Measurements from ENCODE around the gene KRTAP10-7. TPM values are rescaled to one million over a fixed set of nuclear protein-coding genes. Genes with fewer than 3 reads are reported as not detected.

KRTAP10-7 gene
- total and polyA plus RNA-seq, 2 experiments from 2014 or later, result not detected

GRCh38 chr21:44630440-44630839 is 30.0 kb downstream of the KRTAP10-7 start (continued):
- TF ChIP-seq, protein P1, sequence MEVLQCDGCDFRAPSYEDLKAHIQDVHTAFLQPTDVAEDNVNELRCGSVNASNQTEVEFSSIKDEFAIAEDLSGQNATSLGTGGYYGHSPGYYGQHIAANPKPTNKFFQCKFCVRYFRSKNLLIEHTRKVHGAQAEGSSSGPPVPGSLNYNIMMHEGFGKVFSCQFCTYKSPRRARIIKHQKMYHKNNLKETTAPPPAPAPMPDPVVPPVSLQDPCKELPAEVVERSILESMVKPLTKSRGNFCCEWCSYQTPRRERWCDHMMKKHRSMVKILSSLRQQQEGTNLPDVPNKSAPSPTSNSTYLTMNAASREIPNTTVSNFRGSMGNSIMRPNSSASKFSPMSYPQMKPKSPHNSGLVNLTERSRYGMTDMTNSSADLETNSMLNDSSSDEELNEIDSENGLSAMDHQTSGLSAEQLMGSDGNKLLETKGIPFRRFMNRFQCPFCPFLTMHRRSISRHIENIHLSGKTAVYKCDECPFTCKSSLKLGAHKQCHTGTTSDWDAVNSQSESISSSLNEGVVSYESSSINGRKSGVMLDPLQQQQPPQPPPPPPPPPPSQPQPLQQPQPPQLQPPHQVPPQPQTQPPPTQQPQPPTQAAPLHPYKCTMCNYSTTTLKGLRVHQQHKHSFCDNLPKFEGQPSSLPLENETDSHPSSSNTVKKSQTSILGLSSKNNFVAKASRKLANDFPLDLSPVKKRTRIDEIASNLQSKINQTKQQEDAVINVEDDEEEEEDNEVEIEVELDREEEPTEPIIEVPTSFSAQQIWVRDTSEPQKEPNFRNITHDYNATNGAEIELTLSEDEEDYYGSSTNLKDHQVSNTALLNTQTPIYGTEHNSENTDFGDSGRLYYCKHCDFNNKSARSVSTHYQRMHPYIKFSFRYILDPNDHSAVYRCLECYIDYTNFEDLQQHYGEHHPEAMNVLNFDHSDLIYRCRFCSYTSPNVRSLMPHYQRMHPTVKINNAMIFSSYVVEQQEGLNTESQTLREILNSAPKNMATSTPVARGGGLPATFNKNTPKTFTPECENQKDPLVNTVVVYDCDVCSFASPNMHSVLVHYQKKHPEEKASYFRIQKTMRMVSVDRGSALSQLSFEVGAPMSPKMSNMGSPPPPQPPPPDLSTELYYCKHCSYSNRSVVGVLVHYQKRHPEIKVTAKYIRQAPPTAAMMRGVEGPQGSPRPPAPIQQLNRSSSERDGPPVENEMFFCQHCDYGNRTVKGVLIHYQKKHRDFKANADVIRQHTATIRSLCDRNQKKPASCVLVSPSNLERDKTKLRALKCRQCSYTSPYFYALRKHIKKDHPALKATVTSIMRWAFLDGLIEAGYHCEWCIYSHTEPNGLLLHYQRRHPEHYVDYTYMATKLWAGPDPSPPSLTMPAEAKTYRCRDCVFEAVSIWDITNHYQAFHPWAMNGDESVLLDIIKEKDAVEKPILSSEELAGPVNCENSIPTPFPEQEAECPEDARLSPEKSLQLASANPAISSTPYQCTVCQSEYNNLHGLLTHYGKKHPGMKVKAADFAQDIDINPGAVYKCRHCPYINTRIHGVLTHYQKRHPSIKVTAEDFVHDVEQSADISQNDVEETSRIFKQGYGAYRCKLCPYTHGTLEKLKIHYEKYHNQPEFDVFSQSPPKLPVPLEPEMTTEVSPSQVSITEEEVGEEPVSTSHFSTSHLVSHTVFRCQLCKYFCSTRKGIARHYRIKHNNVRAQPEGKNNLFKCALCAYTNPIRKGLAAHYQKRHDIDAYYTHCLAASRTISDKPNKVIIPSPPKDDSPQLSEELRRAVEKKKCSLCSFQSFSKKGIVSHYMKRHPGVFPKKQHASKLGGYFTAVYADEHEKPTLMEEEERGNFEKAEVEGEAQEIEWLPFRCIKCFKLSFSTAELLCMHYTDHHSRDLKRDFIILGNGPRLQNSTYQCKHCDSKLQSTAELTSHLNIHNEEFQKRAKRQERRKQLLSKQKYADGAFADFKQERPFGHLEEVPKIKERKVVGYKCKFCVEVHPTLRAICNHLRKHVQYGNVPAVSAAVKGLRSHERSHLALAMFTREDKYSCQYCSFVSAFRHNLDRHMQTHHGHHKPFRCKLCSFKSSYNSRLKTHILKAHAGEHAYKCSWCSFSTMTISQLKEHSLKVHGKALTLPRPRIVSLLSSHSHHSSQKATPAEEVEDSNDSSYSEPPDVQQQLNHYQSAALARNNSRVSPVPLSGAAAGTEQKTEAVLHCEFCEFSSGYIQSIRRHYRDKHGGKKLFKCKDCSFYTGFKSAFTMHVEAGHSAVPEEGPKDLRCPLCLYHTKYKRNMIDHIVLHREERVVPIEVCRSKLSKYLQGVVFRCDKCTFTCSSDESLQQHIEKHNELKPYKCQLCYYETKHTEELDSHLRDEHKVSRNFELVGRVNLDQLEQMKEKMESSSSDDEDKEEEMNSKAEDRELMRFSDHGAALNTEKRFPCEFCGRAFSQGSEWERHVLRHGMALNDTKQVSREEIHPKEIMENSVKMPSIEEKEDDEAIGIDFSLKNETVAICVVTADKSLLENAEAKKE (CRISPR knock-in tag; IDR thresholded peaks at IDR 0.05), result no peak
- TF ChIP-seq JUNB (IDR thresholded peaks at IDR 0.05; ENCODE audit: unreplicated experiment), result no peak
- no peak for TF ChIP-seq POLR2AphosphoS5 (IDR thresholded peaks at IDR 0.05; ENCODE audit: low read depth)
- no peak for TF ChIP-seq NANOG (IDR thresholded peaks at IDR 0.05; ENCODE audit: borderline replicate concordance)

DNA sequence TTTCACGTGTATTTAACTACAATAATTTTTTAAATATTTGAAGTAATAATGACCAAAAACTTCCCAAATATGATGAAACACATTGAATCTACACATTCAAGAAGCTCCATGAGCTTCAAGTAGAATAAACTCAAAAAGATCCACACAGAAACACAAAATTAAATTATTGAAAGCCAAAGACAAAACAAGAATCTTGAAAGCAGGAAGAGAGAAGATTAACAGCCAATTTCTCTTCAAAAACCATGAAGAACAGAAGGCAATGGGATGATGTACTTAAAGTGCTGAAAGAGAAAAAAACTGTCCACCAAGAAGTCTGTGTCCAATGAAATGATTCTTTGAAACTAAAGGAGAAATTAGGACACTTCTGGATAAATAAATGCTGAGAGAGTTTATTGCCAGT is 31.7 kb downstream of the KRTAP10-7 start:
- Histone ChIP-seq H3K79me2 (replicated peaks; ENCODE audit: insufficient read depth) (no peaks in the 10 kb centered on the region), H3K4me1 (ENCODE audit: insufficient read depth) (no peaks in the 10 kb centered on the region), H3K27me3 (ENCODE audit: insufficient read depth) (no peaks in the 10 kb centered on the region), H2AFZ (no peak overlapping the region), H3K4me3 (no peak overlapping the region), H3K9me2 (ENCODE audit: insufficient read depth) (no peaks in the 10 kb centered on the region), H3K36me3 (ENCODE audit: insufficient read depth) (0 out of 2 replicates have a peak, but pooled peaks cover 6% of the 10 kb centered on the region), H3K4me2 (no peak overlapping the region), H3F3A (replicated peaks; ENCODE audit: low read depth) (no peaks in the 10 kb centered on the region), H4K20me1 (replicated peaks; ENCODE audit: insufficient read depth) (no peaks in the 10 kb centered on the region), H3K27ac (ENCODE audit: low read depth) (no peak overlapping the region)
- peaks cover 5% of the 10 kb centered on the region for H3K27me3 Mint-ChIP-seq (ENCODE audit: insufficient read depth, low read depth, poor library complexity)
- no peak for DNase-seq (ENCODE audit: low spot score)
- H3K27ac Mint-ChIP-seq, result no peak overlapping the region
- H3K36me3 Mint-ChIP-seq (ENCODE audit: low read depth), result peaks cover 7% of the 10 kb centered on the region
- H3K4me3 Mint-ChIP-seq, result no peak overlapping the region
- H3K4me1 Mint-ChIP-seq, result no peaks in the 10 kb centered on the region
- H3K9me3 Mint-ChIP-seq, result peaks cover 20% of the 10 kb centered on the region
- ATAC-seq, result no peak
- no peak for TF ChIP-seq ZNF114 (CRISPR knock-in tag; IDR thresholded peaks at IDR 0.05)
- TF ChIP-seq, protein P2, sequence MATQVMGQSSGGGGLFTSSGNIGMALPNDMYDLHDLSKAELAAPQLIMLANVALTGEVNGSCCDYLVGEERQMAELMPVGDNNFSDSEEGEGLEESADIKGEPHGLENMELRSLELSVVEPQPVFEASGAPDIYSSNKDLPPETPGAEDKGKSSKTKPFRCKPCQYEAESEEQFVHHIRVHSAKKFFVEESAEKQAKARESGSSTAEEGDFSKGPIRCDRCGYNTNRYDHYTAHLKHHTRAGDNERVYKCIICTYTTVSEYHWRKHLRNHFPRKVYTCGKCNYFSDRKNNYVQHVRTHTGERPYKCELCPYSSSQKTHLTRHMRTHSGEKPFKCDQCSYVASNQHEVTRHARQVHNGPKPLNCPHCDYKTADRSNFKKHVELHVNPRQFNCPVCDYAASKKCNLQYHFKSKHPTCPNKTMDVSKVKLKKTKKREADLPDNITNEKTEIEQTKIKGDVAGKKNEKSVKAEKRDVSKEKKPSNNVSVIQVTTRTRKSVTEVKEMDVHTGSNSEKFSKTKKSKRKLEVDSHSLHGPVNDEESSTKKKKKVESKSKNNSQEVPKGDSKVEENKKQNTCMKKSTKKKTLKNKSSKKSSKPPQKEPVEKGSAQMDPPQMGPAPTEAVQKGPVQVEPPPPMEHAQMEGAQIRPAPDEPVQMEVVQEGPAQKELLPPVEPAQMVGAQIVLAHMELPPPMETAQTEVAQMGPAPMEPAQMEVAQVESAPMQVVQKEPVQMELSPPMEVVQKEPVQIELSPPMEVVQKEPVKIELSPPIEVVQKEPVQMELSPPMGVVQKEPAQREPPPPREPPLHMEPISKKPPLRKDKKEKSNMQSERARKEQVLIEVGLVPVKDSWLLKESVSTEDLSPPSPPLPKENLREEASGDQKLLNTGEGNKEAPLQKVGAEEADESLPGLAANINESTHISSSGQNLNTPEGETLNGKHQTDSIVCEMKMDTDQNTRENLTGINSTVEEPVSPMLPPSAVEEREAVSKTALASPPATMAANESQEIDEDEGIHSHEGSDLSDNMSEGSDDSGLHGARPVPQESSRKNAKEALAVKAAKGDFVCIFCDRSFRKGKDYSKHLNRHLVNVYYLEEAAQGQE (IDR thresholded peaks at IDR 0.05; ENCODE audit: unreplicated experiment), result no peak
- TF ChIP-seq ETS1 (IDR thresholded peaks at IDR 0.05), result no peak
- TF ChIP-seq NANOG (IDR thresholded peaks at IDR 0.05; ENCODE audit: borderline replicate concordance), result no peak
- TF ChIP-seq CREB1 (CRISPR knock-in tag; IDR thresholded peaks at IDR 0.05; ENCODE audit: low read depth), result no peak
- TF ChIP-seq POLR2AphosphoS5 (IDR thresholded peaks at IDR 0.05; ENCODE audit: low read depth), result no peak
